HG03139 (cell line): ENCODE results near the gene AZU1.

Experiments
- ATAC-seq: cut with Tn5 transposase; IDR thresholded peaks from one replicate; pipeline ENCODE4 v1.9.1; 2021; ENCODE audit not compliant: unreplicated experiment

The AZU1 gene, protein sequence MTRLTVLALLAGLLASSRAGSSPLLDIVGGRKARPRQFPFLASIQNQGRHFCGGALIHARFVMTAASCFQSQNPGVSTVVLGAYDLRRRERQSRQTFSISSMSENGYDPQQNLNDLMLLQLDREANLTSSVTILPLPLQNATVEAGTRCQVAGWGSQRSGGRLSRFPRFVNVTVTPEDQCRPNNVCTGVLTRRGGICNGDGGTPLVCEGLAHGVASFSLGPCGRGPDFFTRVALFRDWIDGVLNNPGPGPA

DNA sequence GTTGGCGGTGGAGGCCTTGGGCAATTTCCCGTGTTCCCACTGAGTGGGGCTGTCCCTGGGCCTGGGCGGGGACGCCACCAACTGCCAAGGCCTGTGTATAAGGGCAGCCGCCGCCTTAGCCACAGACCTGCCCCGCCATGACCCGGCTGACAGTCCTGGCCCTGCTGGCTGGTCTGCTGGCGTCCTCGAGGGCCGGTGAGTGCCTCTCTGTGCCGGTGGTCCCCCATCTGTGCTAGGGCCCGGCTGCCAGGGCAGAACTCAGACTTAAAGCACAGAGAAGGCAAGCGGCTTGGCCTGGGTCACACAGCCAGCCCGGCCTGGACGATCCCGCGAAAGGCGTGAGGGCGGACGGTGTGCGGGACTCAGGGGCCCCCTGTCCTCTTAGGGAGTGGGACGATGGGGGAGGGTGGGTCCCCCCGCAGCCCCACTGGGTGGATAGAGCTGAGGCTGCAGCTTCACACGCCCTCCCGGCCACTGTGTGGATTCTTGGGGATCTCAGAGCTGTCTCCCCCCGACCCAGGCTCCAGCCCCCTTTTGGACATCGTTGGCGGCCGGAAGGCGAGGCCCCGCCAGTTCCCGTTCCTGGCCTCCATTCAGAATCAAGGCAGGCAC, at the start of gene AZU1:
AZU1 (plus strand) TSS at position 128 of the 612 bp plus-strand sequence; CDS start at position 138, 10 bp downstream.
- no peak for ATAC-seq

DNA sequence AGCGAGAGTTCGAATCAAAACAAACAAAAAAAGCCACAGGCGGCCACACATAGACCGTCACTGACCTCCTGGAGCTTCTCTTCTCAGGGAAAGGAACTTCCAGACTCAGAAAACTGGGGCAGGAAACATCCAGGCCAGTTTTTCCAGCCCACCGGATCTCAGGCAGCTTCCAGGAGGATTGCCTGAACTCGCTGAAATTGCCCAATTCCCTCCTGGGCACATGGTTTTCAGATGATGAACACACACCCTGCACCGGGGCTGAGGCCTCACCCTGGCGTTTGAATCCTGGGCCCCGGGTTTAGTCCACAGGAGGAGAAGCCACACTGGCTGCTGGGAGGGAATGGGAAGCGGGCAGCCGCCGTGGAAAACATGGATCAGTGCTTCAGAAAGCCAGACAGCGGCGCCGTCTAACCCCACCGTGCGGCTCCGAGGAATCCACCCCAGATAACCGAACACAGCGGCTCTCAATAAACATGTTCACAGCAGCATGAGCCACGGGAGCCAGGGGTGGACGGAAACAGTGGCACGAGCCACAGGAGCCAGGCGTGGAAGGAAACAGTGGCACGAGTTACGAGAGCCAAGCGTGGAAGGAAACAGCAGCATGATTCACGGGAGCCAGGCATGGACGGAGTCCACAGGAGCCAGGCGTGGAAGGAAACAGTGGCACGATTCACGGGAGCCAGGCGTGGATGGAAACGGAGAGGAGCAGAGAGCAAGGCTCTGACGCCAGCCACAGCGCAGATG, 48.6 kb upstream of the AZU1 start:
- no peak for ATAC-seq

DNA sequence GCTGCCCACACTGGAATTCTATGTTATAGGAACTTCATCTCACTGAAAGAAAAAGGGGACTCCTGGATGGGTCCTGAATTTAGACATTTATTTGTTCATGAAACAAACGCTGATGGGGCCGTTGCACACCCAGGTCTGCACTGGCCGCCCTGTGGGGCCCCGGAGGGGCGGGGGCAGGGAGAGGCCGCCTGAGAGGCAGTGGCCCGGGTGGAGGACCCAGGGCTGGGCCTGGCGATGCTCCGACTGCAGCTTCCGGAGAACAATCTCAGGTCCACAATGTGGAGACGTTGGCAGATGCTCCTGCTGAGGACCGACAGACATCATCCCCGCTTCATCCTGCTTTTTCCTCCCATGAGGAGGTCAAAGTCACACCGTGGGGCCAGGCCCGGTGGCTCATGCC, 46.7 kb upstream of the AZU1 start:
- no peak for ATAC-seq

DNA sequence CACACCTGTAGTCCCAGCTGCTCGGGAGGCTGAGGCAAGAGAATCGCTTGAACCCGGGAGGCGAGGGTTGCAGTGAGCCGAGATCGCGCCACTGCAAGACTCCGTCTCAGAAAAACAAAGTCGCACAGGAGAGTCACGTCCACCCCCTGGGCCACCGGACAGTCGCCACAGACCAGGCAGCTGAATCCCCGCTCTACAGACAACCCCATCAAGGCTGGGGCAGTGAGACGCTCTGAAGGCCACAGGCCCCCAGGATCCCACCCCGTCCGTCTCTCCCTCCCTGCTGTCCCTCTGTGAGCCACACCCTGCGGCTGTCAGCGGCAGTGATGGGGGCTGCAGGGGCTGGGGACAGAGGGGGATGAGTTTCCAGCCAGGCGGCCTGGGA, 45.8 kb upstream of the AZU1 start:
- ATAC-seq, result no peak

DNA sequence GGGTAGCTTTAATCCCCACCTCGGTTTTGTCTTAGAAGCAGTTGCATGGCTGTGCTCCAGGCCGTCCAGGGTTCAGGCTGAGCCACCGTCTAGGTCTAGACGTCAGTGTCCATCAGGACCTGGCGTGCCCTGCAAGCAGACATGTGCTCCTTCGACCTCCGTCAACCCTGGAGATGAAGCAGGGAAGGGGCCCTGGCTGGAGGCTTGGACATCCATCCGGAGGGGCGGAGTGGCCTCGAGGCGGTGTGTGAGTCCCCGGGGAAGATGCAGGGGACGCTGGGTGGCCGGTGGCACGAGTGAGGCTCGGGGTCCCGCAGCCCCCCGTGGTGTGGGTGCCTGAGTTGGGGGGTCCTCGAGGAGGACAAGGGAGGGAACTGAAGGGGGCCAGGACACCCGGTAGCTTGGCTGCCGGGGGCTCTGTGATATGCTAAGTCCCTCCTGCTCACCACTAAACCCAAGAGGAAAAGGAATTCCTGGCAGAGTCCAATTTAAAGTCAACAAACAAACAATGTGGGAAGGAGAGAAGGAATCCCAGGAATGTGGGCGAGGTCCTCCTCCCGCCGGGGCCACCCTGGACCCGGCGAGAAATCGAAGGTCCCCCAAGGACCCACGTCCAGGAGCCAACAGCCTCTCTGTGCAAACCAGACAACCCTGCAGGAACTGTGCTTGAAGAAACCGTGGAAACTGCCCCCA, 45.3 kb upstream of the AZU1 start:
- no peak for ATAC-seq

DNA sequence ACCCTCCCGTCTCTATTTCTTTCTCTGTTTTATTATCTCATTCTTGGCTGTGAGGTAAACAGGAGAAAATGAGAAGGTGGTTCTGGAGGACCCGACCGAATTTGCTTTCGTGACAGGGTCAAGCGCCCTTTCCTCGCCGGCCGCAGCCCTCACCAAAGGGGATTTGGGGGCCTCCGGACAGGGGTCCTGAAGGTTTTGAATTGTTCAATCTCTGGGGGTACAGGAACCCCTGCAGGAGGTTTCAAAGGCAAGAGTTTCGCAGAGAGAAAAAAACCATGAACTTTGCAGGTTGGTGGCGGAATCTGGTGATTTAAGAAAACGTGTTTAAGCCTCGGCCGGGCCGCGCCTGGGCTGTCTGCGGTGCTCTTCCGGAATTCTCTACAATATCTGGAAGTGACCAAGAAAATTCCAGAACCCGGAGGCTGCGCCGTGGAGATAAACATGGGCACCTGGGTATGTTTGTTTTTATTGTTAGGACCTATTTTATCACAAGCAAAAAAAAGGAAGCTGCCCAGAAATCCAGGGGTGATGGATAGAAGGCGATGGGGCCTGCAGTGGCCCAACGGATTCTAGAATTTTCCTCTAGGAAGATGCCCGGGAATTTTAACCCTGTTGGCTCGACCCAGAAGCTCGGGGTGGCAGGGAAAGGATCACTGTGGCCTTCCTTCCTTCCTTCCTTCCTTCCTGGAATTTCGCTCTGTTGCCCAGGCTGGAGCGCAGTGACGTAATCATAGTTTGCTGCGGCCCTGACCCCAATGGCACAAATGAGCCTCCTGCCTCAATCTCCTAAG, 44.6 kb upstream of the AZU1 start:
- no peak for ATAC-seq

DNA sequence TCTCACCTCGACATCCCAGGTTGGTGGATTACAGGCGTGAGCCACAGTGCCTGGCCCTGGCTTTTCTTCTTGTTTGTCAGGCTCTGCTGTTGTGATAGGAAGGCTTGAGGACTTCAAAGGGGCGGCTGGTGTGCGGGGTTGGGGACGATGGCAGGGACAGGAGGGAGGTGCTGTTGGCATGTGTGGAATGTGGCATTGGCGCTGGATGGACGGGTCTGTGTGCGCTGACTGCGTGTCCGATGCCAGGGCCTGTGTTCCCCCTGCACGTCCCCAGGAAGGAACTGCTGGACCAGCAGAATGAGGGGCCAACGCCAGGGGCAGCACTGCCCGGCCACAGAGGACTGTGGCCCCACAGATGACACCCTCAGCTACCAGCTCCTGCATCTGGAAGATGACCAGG, 43.1 kb upstream of the AZU1 start:
- no peak for ATAC-seq

DNA sequence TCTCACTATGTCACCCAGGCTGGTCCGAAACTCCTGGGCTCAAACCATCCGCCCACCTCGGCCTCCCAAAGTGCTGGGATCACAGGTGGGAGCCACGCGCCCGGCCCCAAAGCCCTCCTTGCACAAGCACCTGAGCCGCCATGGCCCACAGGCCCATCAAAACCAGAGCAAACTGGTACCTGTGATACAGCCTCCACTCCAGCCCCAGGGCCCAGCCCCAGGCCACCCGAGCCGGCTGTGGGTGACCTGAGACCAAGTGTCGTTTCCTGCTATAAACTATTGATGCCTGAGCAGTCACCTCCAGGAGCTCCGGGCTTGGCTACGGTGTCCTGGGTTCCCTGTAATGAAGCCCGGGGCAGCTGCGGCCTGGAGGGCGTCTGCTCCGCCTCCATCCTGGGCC, 40.1 kb upstream of the AZU1 start:
- ATAC-seq, result no peak

DNA sequence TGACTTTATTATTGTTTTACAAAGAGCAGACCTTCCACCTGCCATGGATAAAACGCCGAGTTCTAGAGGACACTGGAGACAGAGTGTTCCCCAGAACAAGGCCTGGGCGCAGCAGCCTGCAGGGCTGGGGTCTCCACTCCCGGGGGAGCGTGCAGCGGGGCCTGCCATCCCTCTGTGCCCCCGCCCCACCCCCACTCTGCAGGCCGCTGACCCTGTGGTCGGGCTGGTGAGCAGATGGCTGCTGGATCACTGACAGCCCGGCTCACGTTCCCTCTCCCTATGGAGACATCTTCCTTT, 39.0 kb upstream of the AZU1 start:
- ATAC-seq, result no peak

DNA sequence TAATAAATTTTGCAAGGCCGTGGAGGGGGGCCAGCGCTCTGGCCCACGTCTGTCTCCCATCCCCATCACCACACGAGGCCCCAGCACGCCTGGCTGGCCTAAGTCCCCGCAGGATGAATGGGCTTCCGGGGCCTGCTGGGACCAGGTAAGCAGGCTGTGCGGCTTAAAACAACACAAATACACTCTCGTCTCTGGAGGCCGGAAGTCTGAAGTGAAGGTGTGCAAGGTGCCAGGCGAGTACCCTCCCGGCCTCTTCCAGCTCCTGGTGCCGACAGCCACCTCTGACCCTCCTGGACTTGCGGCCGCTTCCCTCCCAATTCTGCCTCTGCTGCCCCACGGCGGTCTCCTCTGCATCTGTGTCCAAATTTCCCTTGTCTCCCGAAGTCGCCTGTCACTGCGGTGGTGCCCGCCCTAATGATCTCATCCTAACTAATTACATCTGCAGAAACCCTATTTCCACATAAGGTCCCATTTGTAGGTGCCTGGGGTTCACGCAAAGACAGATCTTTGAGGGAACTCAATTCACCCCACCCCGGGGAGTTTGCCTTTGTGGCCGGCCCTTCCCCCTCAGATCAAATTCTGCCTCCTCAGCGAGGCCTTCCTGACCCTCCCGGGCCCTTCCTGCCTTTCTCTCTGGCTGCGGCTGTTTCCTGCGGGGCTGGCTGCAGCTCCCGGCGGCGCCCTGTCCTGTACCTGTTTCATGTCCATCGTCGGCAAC, 38.5 kb upstream of the AZU1 start:
- ATAC-seq, result no peak

DNA sequence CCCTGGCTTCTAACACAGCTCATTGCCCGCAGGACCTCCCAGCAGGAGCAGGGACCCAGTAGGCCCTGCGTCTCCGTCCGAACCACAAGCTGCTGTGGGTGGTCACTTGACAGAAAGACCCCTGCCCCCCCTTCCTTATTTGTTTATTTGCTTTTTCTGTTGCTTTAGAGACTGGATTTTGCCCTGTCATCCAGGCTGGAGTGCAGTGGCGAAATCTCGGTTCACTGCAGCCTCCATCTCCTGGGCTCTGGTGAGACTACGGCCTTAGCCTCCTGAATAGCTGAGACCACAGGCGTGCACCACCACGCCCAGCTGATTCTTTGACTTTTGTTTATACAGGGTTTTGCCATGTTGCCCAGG, 38.0 kb upstream of the AZU1 start:
- ATAC-seq, result no peak

DNA sequence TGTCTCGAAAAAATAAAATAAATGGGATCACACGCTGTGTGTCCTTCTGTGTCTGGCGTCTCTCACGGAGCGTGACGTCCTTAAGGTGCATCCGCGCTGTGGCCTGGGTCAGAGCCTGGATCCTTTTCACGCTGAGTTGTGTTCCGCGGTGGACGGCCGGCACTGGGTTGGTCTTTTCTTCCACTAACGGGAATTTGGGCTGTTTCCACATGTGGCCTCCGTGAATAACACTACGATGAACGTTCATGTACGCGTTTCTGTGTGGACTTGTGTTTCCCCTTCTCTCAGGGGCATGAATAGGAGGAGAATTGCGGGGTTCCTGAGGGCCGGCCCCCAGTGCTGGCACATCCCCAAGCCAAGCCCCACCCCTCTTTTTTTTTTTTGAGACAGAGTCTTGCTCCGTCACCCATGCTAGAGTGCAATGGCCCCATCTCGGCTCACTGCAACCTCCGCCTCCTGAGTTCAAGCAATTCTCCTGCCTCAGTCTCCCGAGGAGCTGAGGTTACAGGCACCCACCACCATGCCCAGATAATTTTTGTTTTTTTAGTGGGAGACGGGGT, 36.5 kb upstream of the AZU1 start:
- no peak for ATAC-seq

DNA sequence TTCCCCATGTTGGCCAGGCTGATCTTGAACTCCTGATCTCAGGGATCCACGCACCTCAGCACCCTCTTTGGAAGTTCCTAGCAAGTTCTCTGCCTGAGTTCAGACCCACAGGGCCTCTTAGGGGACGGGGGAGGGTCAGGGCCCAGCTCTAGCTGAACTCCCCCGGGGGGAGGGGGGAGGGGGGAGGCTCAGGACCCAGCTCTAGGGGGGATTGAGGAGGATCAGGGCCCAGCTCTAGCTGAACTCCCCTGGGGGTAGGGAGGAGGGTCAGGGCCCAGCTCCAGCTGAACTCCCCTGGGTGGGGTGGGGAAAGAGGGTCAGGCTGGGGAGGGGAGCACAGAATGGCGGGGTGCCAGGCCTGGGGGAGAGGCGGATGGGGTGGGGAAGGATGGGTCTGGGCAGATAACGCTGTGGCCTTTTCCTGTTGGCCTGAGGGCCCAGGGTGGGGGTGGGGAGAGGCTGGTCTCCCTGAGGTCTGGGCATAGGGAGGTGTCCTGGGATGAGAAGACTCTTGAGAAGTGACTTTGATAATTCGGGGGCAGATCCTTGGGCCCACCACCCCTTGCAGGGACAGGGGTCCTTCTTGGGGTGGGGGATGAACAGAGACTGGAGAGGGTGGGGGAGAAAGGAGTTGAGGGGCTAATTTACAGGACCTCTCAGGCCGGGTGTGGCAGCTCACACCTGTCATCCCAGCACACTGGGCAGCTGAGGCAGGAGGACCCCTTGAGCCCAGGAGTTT, 35.9 kb upstream of the AZU1 start:
- ATAC-seq, result no peak

DNA sequence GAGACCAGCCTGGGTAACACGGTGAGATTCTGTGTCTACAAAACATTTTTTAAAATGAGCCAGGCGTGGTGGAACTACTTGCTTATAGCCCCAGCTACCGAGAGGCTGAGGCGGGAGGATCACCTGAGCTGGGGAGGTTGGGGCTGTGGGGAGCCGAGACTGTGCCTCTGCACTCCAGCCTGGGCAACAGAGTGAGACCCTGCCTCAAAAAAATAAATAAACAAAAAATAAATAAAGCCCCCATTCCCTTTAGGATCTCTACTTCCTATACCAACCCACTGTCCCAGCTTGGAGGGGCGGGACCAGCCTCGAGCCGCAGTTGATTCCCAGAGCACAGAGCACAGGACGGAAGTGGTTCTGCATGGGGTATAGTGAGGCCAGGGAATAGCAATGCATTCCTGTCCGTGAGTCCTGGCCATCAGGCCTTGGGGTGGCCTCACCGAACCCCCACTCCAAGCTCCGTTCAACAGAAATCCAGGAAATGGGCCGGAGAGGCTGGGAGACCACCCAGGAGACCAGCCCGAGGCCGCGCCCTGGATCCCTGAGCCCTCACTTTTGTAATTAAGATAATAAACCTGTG, 35.2 kb upstream of the AZU1 start:
- ATAC-seq, result no peak

DNA sequence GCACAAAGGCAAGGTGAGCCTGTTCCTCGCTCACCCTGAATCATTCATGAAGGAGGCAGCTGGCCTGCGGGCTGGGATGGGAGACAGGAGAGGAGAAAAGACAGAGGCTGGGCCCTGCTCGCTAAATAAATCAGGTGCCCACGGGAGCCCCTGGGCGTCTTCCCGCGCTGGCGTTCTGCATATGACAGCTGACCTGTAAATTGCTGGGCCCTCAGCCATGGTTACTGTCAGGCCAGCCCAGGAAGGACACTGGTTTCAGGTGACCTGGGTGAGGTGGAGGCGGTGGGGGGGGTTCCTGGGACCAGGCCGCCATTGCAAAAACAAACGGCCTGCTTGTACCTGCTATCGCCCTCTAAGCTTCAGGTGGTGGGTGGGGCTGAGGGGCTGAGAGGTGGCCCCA, 33.8 kb upstream of the AZU1 start:
- no peak for ATAC-seq

DNA sequence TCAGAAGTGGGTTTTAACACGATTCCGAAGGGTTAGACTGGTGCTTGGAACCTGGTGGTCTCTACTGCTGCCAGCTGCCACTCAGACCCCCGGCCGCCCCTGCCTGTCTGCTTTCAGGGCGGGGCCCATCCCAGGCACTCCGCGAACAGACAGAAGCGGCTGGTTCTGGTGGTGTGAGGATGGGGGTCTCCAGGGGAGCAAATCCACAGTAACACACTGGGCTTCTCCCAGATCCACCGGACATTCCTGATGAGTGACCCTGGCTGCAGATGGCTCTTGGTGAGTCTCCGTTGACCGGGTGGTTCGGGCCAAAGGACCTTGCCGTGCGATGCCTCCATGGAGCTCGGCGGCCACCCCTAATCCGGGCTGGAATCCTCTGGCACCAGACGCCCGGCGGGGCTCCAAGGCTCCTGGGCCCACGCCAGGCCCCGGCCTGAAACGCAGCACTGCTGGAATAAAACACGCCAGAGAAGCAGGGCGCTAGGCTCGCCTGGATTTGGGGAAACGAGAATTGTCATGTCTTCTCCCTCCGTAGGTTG, 32.5 kb upstream of the AZU1 start:
- ATAC-seq, result no peak

DNA sequence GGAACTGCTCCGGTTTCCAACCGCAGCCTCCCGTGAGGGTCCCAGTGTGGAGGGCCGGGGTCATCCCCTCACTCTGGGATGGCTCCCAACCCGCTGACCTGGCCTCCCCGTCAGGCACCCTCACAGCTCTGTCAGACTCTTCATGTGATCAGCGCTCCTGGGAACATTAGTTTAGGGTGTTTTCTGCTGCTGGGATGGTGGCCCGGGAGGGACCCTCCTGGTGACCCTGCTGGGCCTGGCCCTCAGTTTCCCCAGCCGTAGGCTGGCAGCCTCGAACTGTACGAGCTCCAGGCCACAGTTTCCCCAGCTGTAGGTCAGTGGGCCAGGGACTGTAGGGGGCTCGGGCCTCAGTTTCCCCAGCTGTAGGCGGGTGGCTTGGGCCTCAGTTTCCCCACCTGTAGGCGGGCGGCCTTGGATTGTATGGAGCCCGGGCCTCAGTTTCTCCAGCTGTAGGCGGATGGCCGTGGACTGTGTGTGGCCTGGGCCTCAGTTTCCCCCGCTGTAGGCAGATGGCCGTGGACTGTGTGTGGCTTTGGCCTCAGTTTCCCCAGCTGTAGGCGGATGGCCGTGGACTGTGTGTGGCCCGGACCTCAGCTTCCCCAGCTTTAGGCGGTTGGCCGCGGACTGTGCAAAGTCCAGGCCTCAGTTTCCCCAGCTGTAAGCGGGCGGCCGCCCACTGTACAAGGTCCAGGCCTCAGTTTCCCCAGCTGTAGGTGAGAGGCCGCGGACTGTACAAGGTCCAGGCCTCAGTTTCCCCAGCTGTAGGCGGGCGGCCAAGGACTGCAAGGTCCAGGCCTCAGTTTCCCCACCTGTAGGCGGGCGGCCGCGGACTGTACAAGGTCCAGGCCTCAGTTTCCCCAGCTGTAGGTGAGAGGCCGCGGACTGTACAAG, 31.7 kb upstream of the AZU1 start:
- no peak for ATAC-seq
